Measurements from ENCODE around the gene ARHGAP6. TPM values are rescaled to one million over a fixed set of nuclear protein-coding genes. Genes with fewer than 3 reads are reported as not detected.

ARHGAP6 gene
- total and polyA plus RNA-seq, 2 donors (not counting 3 experiments of a cell fraction or from before 2014, with no cell fraction given) = 0.69 to 0.83 TPM

GRCh38 chrX:11272863-11273262 is 392.9 kb downstream of the ARHGAP6 start:
- dilution Hi-C loops (cut with MboI; ENCODE audit: extremely low pct_ligation_motif_present, low sequenced_read_pairs) = no loop called here
- H3K27ac ChIP-seq (ENCODE audit: insufficient read depth, low read depth, low read length) = no peak overlapping the region
- no peak for FAIRE-seq
- intact Hi-C loops (cut with micrococcal nuclease) = no loop called here
- no peak for TF ChIP-seq JUN (IDR thresholded peaks at IDR 0.05; ENCODE audit: borderline replicate concordance, insufficient read depth, insufficient read length, low read depth)
- TF ChIP-seq MYC (IDR thresholded peaks at IDR 0.05; ENCODE audit: low read depth, low read length) = no peak
- TF ChIP-seq GATA2 (IDR thresholded peaks at IDR 0.05; ENCODE audit: insufficient read depth, insufficient read length, low read depth, low read length) = no peak
- no peak for TF ChIP-seq POLR2AphosphoS5 (IDR thresholded peaks at IDR 0.05; ENCODE audit: insufficient read depth, low read depth, low read length)
- TF ChIP-seq FOS (IDR thresholded peaks at IDR 0.05; ENCODE audit: borderline replicate concordance, insufficient read depth, low read length) = no peak
- TF ChIP-seq POLR2A (IDR thresholded peaks at IDR 0.05; ENCODE audit: low read depth, low read length) = no peak
- TF ChIP-seq EZH2 (IDR thresholded peaks at IDR 0.05; ENCODE audit: borderline replicate concordance, low read depth, low read length, severe bottlenecking) = no peak
- no peak for TF ChIP-seq CTCF (IDR thresholded peaks at IDR 0.05; ENCODE audit: extremely low read depth in 1 of 2, insufficient read depth in 1 of 2, low read depth in 1 of 2, low read length in 2 of 2)
- no peak for TF ChIP-seq MAX (IDR thresholded peaks at IDR 0.05; ENCODE audit: insufficient read depth, insufficient read length)
- no peaks in the 10 kb centered on the region for H3K9me1 ChIP-seq (replicated peaks; ENCODE audit: control insufficient read depth, extremely low read depth, insufficient read depth, low read length)
- H3K4me3 ChIP-seq (replicated peaks in 1 of 3; ENCODE audit: insufficient read depth in 1 of 3, low read depth in 1 of 3, low read length in 3 of 3) = no peak overlapping the region
- H4K20me1 ChIP-seq (replicated peaks; ENCODE audit: control insufficient read depth, extremely low read depth, insufficient read depth, low read length) = no peaks in the 10 kb centered on the region
- no peaks in the 10 kb centered on the region for H3K9me3 ChIP-seq (replicated peaks; ENCODE audit: control insufficient read depth, insufficient read depth, low read length)
- POLR2A ChIA-PET = interaction anchor here (1.2 kb wide), 1 partner anchor 1200 kb away, joined by 3 read pairs; no protein-coding TSS in a partner anchor
- H3K79me2 ChIP-seq (ENCODE audit: control insufficient read depth, insufficient read depth, low read length) = no peaks in the 10 kb centered on the region
- no peaks in the 10 kb centered on the region for H3K4me1 ChIP-seq (ENCODE audit: control insufficient read depth, extremely low read depth, insufficient read depth, low read length)
- no peaks in the 10 kb centered on the region for H3K36me3 ChIP-seq (ENCODE audit: control insufficient read depth in 2 of 2, extremely low read depth in 1 of 2, insufficient read depth in 2 of 2, low read length in 2 of 2)
- H3K4me2 ChIP-seq (ENCODE audit: insufficient read depth, low read length) = no peak overlapping the region
- CTCF ChIA-PET = no interaction called here
- no TSS peak for BruUV-seq (replicated peaks)
- no peak overlapping the region for H2AFZ ChIP-seq (ENCODE audit: low read depth, low read length)
- DNase-seq (ENCODE audit: low read depth, low spot score) = no peak
- H3K27me3 ChIP-seq (ENCODE audit: control insufficient read depth in 2 of 2, insufficient read depth in 2 of 2, low read length in 2 of 2) = no peaks in the 10 kb centered on the region
- H3K9ac ChIP-seq (replicated peaks; ENCODE audit: extremely low read depth, insufficient read depth, low read length) = no peak overlapping the region
